Breast epithelium (tissue), 4 donors: ENCODE results near the gene POLR2E. TPM values are rescaled to one million over a fixed set of nuclear protein-coding genes. Genes with fewer than 3 reads are reported as not detected.

ENCODE experiments used
- DNase-seq, 2 donors: peaks; one replicate each; pipeline ENCODE4 v3.0.0-alpha.2; 2019; ENCODE audit warnings: low spot score in 2 of 2
- H3K27ac ChIP-seq, 2 donors: fragments of 200-600 bp; sonication (generic) in 1 of 2; one replicate each; pipeline ENCODE4 v1.5.1; 2016 to 2019; ENCODE audit warnings: mild to moderate bottlenecking in 1 of 2
- H3K27me3 ChIP-seq, 2 donors: fragments of 200-600 bp; sonication (generic) in 1 of 2; one replicate each; pipeline versions ENCODE4 v1.5.1 to v1.6.0; 2017 to 2019; ENCODE audit warnings: control low read depth in 1 of 2, mild to moderate bottlenecking in 1 of 2
- H3K36me3 ChIP-seq: fragments of 200-600 bp; one replicate; pipeline ENCODE4 v1.5.1; 2019
- H3K4me1 ChIP-seq, 2 donors: fragments of 200-600 bp; sonication (generic); one replicate each; pipeline ENCODE4 v1.5.1; 2016 to 2019; ENCODE audit warnings: control low read depth in 1 of 2
- H3K4me3 ChIP-seq, 3 donors: fragments of 200-600 bp; sonication (generic); 1 replicate in 2 of 3; 2 replicates in 1 of 3; pipeline ENCODE4 v1.5.1; 2016 to 2019; ENCODE audit warnings: mild to moderate bottlenecking in 3 of 3, moderate library complexity in 2 of 3
- H3K9me3 ChIP-seq, 2 donors: fragments of 200-600 bp; sonication (generic) in 1 of 2; one replicate each; pipeline ENCODE4 v1.5.1; 2016 to 2019; ENCODE audit warnings: control low read depth in 1 of 2
- POLR2A ChIP-seq: fragments of 450-650 bp; IDR thresholded peaks from one replicate; pipeline ENCODE4 v1.6.1; 2016; ENCODE audit warnings: antibody characterized with exemption, mild to moderate bottlenecking, moderate library complexity
- POLR2AphosphoS5 ChIP-seq, 3 donors: sonication (generic); formaldehyde crosslinking; IDR thresholded peaks; one replicate each; pipeline ENCODE4 v1.6.1; 2017; ENCODE audit warnings: antibody characterized with exemption in 3 of 3
- intact Hi-C: fragments of 100-400 bp; cut with DNase I; formaldehyde crosslinking; loops from one replicate; pipeline ENCODE4 v1.15.1; 2023; ENCODE audit warnings: low total_unique reads
- total RNA-seq, 3 donors: library from RNA; depleted of rRNA; stranded (reverse); fragments of >200 nt; gene quantifications; one replicate each; pipeline ENCODE4 v1.1.0, GENCODE V29; 2016
- TF ChIP-seq, protein P1 (sequence below), 3 donors: fragments of 450-650 bp; IDR thresholded peaks; one replicate each; pipeline ENCODE4 v1.5.1; 2016 to 2017; ENCODE audit warnings: antibody characterized with exemption in 3 of 3, mild to moderate bottlenecking in 3 of 3, moderate library complexity in 3 of 3

The POLR2E gene
- total RNA-seq, 3 donors from 2014 or later, result 65.9 to 175 (median 89.1) TPM

DNA sequence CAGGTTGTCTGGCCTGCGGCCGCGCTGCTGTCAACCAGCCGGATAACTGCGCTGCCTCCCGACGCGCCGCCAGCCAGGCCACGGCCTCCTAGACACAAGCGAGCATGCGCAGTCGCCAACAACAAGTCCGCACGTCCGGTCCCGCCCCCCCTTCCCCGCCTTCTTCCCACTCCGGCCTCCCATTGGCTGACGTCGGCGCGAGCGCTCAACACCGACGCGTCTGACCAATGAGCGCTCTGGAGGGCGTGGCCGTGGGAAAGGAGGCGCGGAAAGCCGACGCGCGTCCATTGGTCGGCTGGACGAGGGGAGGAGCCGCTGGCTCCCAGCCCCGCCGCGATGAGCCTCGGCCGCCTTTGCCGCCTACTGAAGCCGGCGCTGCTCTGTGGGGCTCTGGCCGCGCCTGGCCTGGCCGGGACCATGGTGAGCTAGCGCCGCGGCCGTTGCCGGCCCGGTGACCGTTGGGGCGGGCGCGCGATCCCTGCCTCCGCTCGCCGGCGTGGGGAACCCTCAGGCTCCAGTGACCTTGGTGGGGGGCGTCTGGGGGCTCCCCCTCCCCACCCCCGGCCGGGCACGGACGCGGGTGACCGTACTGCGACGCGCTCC is 8.6 kb upstream of the POLR2E start, which contains the start of gene GPX4:
GPX4 (plus strand) TSS at position 287 of the 603 bp plus-strand sequence; CDS start at position 337, 50 bp downstream.
- no peaks in the 10 kb centered on the region for H3K27me3 ChIP-seq
- H3K4me1 ChIP-seq, result peaks cover 16 to 35% of the 10 kb centered on the region in 2 donors
- peak within 1 kb of the TSS; percentile 97 for H3K27ac ChIP-seq
- peak; percentile 99 to 100 for DNase-seq
- H3K4me3 ChIP-seq, result peak within 1 kb of the TSS; percentile 86 to 92 (median 88)
- intact Hi-C loops, result loop anchor here (5.0 kb wide), 1 partner anchor 77 kb away; the partner anchor contains the start of gene CNN2
- peaks cover 12% of the 10 kb centered on the region for H3K36me3 ChIP-seq
- TF ChIP-seq POLR2A (peak; percentile 72), POLR2AphosphoS5 (IDR thresholded peaks at IDR 0.05) (peak; percentile 75 to 98 (median 86))
- TF ChIP-seq, protein P1, sequence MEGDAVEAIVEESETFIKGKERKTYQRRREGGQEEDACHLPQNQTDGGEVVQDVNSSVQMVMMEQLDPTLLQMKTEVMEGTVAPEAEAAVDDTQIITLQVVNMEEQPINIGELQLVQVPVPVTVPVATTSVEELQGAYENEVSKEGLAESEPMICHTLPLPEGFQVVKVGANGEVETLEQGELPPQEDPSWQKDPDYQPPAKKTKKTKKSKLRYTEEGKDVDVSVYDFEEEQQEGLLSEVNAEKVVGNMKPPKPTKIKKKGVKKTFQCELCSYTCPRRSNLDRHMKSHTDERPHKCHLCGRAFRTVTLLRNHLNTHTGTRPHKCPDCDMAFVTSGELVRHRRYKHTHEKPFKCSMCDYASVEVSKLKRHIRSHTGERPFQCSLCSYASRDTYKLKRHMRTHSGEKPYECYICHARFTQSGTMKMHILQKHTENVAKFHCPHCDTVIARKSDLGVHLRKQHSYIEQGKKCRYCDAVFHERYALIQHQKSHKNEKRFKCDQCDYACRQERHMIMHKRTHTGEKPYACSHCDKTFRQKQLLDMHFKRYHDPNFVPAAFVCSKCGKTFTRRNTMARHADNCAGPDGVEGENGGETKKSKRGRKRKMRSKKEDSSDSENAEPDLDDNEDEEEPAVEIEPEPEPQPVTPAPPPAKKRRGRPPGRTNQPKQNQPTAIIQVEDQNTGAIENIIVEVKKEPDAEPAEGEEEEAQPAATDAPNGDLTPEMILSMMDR (IDR thresholded peaks at IDR 0.05), result no peak
- no peaks in the 10 kb centered on the region for H3K9me3 ChIP-seq

DNA sequence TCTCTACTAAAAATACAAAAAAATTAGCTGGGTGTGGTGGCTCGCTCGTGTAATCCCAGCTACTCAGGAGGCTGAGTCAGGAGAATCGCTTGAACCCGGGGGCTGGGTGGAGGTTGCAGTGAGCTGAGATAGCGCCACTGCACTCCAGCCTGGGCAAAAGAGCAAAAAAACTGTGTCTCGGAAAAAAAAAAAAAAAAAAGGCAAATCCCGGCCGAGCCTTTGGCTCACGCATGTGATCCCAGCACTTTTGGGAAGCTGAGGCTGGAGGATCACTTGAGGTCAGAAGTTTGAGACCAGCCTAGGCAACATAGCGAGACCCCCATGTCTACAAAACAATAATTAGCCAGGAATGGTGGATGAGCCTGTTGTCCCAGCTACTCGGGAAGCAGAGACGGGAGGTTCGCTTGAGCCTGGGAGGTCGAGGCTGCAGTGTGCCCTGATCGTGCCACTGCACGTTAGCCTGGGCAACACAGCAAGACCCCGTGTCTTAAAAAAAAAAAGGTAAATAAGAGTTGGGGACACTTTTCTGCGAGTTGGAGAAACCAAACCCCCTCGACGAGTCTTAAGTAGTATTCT is 8.0 kb upstream of the POLR2E start:
- TF ChIP-seq, protein P1 (IDR thresholded peaks at IDR 0.05), result no peak
- no peak for TF ChIP-seq POLR2A
- no peak for TF ChIP-seq POLR2AphosphoS5 (IDR thresholded peaks at IDR 0.05)
- no peaks in the 10 kb centered on the region for H3K27me3 ChIP-seq
- DNase-seq, result no peak
- H3K9me3 ChIP-seq, result no peaks in the 10 kb centered on the region
- H3K4me3 ChIP-seq, result peak overlapping the region; percentile 59 to 92 (median 86)
- peaks cover 20 to 41% of the 10 kb centered on the region in 2 donors for H3K4me1 ChIP-seq
- intact Hi-C loops, result loop anchor here (5.0 kb wide), 1 partner anchor 76 kb away; the partner anchor contains the start of gene CNN2
- H3K36me3 ChIP-seq, result peaks cover 6% of the 10 kb centered on the region
- H3K27ac ChIP-seq, result peak overlapping the region; percentile 97

DNA sequence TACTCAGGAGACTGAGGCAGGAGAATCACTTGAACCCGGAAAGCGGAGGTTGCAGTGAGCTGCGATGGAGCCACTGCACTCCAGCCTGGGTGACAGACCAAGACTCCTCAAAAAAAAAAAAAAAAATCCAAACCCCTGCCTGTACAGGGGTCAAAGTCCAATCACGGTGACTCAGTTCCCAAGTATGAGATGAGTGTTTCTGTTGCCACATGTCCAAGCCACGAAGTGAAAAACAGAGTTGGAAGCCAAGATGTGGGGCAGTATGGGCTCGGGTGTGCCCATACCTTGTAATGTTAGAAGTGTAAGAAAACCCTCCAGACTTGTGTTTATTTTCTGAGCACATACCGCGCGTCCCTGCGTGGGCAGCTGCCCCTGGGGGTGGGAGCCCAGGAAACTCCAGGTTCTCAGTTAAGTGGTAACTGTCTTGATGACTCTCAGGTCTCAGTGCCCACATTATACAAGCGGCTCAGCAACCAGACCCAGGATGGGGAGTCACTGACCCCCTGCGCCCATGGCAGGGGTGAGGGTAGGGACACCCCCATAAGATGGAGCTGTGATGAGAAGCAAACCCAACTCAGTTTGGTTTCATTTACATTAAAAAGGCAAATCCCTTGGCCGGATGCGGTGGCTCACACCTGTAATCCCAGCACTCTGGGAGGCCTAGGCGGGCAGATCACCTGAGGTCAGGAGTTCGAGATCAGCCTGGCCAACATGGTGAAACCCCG is 7.4 kb upstream of the POLR2E start:
- Histone ChIP-seq H3K27ac (peak overlapping the region; percentile 97), H3K27me3 (no peaks in the 10 kb centered on the region), H3K9me3 (no peaks in the 10 kb centered on the region), H3K4me3 (peak overlapping the region; percentile 3 to 92 (median 38)), H3K4me1 (peaks cover 27 to 42% of the 10 kb centered on the region in 2 donors), H3K36me3 (no peaks in the 10 kb centered on the region)
- peak in 1 of 2 donors; percentile 93 for DNase-seq
- TF ChIP-seq, protein P1 (IDR thresholded peaks at IDR 0.05), result no peak
- peak; percentile 62 to 87 (median 81) for TF ChIP-seq POLR2AphosphoS5 (IDR thresholded peaks at IDR 0.05)
- intact Hi-C loops, result loop anchor here (5.0 kb wide), 1 partner anchor 75 kb away; the partner anchor contains the start of gene CNN2

DNA sequence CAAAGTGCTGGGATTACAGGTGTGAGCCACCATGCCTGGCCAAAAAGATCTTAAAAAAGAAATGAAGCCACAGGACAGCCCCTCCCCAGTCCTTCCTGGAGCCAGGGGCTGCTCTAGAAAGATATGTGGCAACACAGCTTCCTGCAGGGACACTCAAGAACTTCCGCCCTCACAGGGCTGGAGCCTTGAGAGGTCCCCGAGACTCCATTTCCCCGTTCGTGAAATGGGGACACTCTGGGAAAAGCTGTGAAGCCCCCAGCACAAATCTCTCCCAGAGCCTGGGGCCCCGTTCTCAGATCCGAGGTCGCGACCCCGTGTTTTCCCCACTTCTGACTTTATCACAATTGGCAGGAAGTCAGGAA is 6.1 kb upstream of the POLR2E start:
- Histone ChIP-seq H3K4me3 (peak overlapping the region in 2 of 3 donors; percentile 7 to 38), H3K36me3 (no peaks in the 10 kb centered on the region), H3K9me3 (no peaks in the 10 kb centered on the region), H3K27me3 (no peaks in the 10 kb centered on the region), H3K27ac (peak overlapping the region; percentile 97), H3K4me1 (peaks cover 27 to 37% of the 10 kb centered on the region in 2 donors)
- intact Hi-C loops, result loop anchor here (5.0 kb wide), 1 partner anchor 74 kb away; the partner anchor contains the start of gene CNN2
- DNase-seq, result no peak
- no peak for TF ChIP-seq POLR2AphosphoS5 (IDR thresholded peaks at IDR 0.05)
- TF ChIP-seq POLR2A, result no peak
- TF ChIP-seq, protein P1 (IDR thresholded peaks at IDR 0.05), result no peak
